IMR-90 (cell line): ENCODE results near the gene TF. TPM values are rescaled to one million over a fixed set of nuclear protein-coding genes. Genes with fewer than 3 reads are reported as not detected.

Experiments used
- ATAC-seq: fragments of 200-7000 bp; cut with Tn5 transposase; 2 replicates; pipeline ENCODE4 v1.9.1; 2020; ENCODE audit warnings: low read depth, mild to moderate bottlenecking, moderate library complexity
- BruUV-seq: library from RNA; stranded (reverse); fragments of 400-500 nt; replicated peaks from 2 replicates; lab custom pipeline; 2021; lab: Mats Ljungman, UMichigan
- CTCF ChIA-PET: fragments of 300-600 bp; formaldehyde crosslinking; extraction: SDS; loops from one replicate; lab custom pipeline; 2021; ENCODE audit warnings: antibody characterized with exemption; lab: Yijun Ruan, JAX
- POLR2A ChIA-PET: fragments of 300-600 bp; sonication (Branson Sonifier 250); formaldehyde crosslinking; loops from one replicate; lab custom pipeline; 2022; ENCODE audit warnings: antibody characterized with exemption; ENCODE audit not compliant: unreplicated experiment; lab: Charles Lee
- DNase-seq: peaks from one replicate; pipeline ENCODE4 v3.0.0; 2013
- H2AFZ ChIP-seq: replicated peaks from 2 replicates; pipeline ENCODE3; 2013; ENCODE audit warnings: low read length, mild to moderate bottlenecking; ENCODE audit not compliant: poor library complexity
- H2AK5ac ChIP-seq: 2 replicates; pipeline ENCODE4 v1.6.1; 2013; ENCODE audit warnings: low read depth, low read length, inconsistent platforms
- H2AK9ac ChIP-seq: replicated peaks from 2 replicates; pipeline ENCODE3; 2013; ENCODE audit warnings: mild to moderate bottlenecking, low read depth, low read length, moderate library complexity; ENCODE audit not compliant: poor library complexity
- H2BK120ac ChIP-seq: 2 replicates; pipeline ENCODE4 v1.6.1; 2013; ENCODE audit warnings: low read depth, low read length, inconsistent platforms
- H2BK15ac ChIP-seq: 3 replicates; pipeline ENCODE4 v1.6.1; 2013; ENCODE audit warnings: low read depth, low read length, inconsistent platforms
- H2BK20ac ChIP-seq: 2 replicates; pipeline ENCODE4 v1.6.1; 2013; ENCODE audit warnings: low read depth, mild to moderate bottlenecking, inconsistent platforms, low read length, moderate library complexity
- H2BK5ac ChIP-seq: 2 replicates; pipeline ENCODE4 v1.6.1; 2013; ENCODE audit warnings: mild to moderate bottlenecking, low read depth, low read length, inconsistent platforms; ENCODE audit not compliant: poor library complexity, severe bottlenecking
- H3K14ac ChIP-seq: replicated peaks from 2 replicates; pipeline ENCODE4 v1.6.1; 2013; ENCODE audit warnings: low read depth, low read length, inconsistent platforms
- H3K18ac ChIP-seq: 2 replicates; pipeline ENCODE4 v1.6.1; 2013; ENCODE audit warnings: low read depth, low read length, control low read depth
- H3K23ac ChIP-seq: 2 replicates; pipeline ENCODE4 v1.6.1; 2013; ENCODE audit warnings: low read depth, low read length, inconsistent platforms
- H3K27ac ChIP-seq: 2 replicates; pipeline ENCODE4 v1.5.1; 2013; ENCODE audit warnings: mild to moderate bottlenecking, control low read depth, low read length; ENCODE audit not compliant: insufficient read depth
- H3K27me3 ChIP-seq: 2 replicates; pipeline ENCODE4 v1.6.1; 2013; ENCODE audit warnings: low read length; ENCODE audit not compliant: control insufficient read depth, insufficient read depth
- H3K36me3 ChIP-seq: 2 replicates; pipeline ENCODE4 v1.6.1; 2013; ENCODE audit warnings: low read length, mixed read lengths; ENCODE audit not compliant: control insufficient read depth, insufficient read depth
- H3K4ac ChIP-seq: 2 replicates; pipeline ENCODE4 v1.6.1; 2013; ENCODE audit warnings: low read depth, low read length, inconsistent platforms
- H3K4me1 ChIP-seq: 2 replicates; pipeline ENCODE4 v1.6.1; 2013; ENCODE audit warnings: low read length, mixed read lengths; ENCODE audit not compliant: control insufficient read depth, insufficient read depth
- H3K4me2 ChIP-seq: 2 replicates; pipeline ENCODE4 v1.6.1; 2013; ENCODE audit warnings: low read depth, mild to moderate bottlenecking, control low read depth, low read length, moderate library complexity
- H3K4me3 ChIP-seq: 2 replicates; pipeline ENCODE4 v1.5.1; 2013; ENCODE audit warnings: low read depth, mild to moderate bottlenecking, control low read depth, low read length, moderate library complexity; ENCODE audit not compliant: insufficient read depth
- H3K56ac ChIP-seq: 2 replicates; pipeline ENCODE4 v1.6.1; 2013; ENCODE audit warnings: low read length, inconsistent platforms; ENCODE audit not compliant: insufficient read depth; ENCODE audit errors: extremely low read depth
- H3K79me1 ChIP-seq, 2 experiments: 2 replicates each; pipeline ENCODE4 v1.6.1; 2013; ENCODE audit warnings: low read length in 2 of 2, inconsistent platforms in 1 of 2, low read depth in 1 of 2
- H3K9ac ChIP-seq: 2 replicates; pipeline ENCODE4 v1.6.1; 2013; ENCODE audit warnings: low read depth, low read length, control low read depth
- H3K9me1 ChIP-seq: 2 replicates; pipeline ENCODE4 v1.6.1; 2013; ENCODE audit warnings: low read length, inconsistent platforms; ENCODE audit not compliant: insufficient read depth
- H3K9me3 ChIP-seq: 2 replicates; pipeline ENCODE4 v1.6.1; 2013; ENCODE audit warnings: low read length; ENCODE audit not compliant: control insufficient read depth, insufficient read depth
- H4K20me1 ChIP-seq: 2 replicates; pipeline ENCODE4 v1.6.1; 2013; ENCODE audit warnings: low read length, inconsistent platforms; ENCODE audit not compliant: insufficient read depth
- H4K5ac ChIP-seq: 2 replicates; pipeline ENCODE4 v1.6.1; 2013; ENCODE audit warnings: mild to moderate bottlenecking, low read depth, low read length, control low read depth
- H4K8ac ChIP-seq, 2 experiments: 2 replicates each; pipeline ENCODE4 v1.6.1; 2013; ENCODE audit warnings: low read depth in 2 of 2, low read length in 2 of 2, control low read depth in 1 of 2, inconsistent platforms in 1 of 2
- H4K91ac ChIP-seq: 2 replicates; pipeline ENCODE4 v1.6.1; 2013; ENCODE audit warnings: low read depth, low read length, inconsistent platforms; ENCODE audit not compliant: insufficient read depth
- MXI1 ChIP-seq: IDR thresholded peaks from 2 replicates; pipeline ENCODE4 v1.6.1; 2012; ENCODE audit warnings: low read depth, mild to moderate bottlenecking, low read length, moderate library complexity, borderline replicate concordance
- RFX5 ChIP-seq: IDR thresholded peaks from 2 replicates; pipeline ENCODE4 v1.8.0; 2012; ENCODE audit warnings: low read depth, mild to moderate bottlenecking, low read length, moderate library complexity
- dilution Hi-C: fragments of 300-500 bp; cut with HindIII; formaldehyde crosslinking; loops from one replicate; pipeline ENCODE4 v1.14.3; 2018; ENCODE audit warnings: low sequenced_read_pairs; ENCODE audit not compliant: unreplicated experiment
- in situ Hi-C: fragments of 300-500 bp; cut with MboI; formaldehyde crosslinking; loops from 3 replicates; pipeline ENCODE4 v1.14.3; 2019; ENCODE audit warnings: low sequenced_read_pairs, inconsistent platforms, mixed read lengths
- intact Hi-C: fragments of 100-400 bp; cut with micrococcal nuclease; formaldehyde crosslinking; loops from 2 replicates; pipeline ENCODE4 v1.10.0; 2022
- polyA plus RNA-seq, 3 experiments: library from polyadenylated mRNA; depleted of rRNA; stranded (reverse); fragments of >200 nt; gene quantifications; 2 replicates each; pipeline ENCODE4 v1.2.3, GENCODE V29; 2012; ENCODE audit warnings: low replicate concordance in 1 of 3
- total RNA-seq: library from RNA; depleted of rRNA; stranded (reverse); fragments of >200 nt; gene quantifications from 2 replicates; pipeline ENCODE4 v1.2.3, GENCODE V29; 2012

The TF gene
- total and polyA plus RNA-seq, 2 of the 4 experiments (the other 2 are of a cell fraction): 0.07 TPM; not detected in 1

- dilution Hi-C loops (no loop called here), intact Hi-C loops (no loop called here), in situ Hi-C loops (no loop called here)
- Histone ChIP-seq H4K91ac (no peak overlapping the region), H2BK20ac (no peak overlapping the region), H3K4ac (no peak overlapping the region), H4K20me1 (no peaks in the 10 kb centered on the region), H4K8ac (no peak overlapping the region), H3K23ac (no peak overlapping the region), H3K56ac (no peak overlapping the region), H3K18ac (no peak overlapping the region), H3K79me1 (no peaks in the 10 kb centered on the region), H3K4me1 (no peaks in the 10 kb centered on the region), H2AK9ac (no peak overlapping the region), H4K5ac (no peak overlapping the region), H3K27me3 (peaks cover 12% of the 10 kb centered on the region), H3K27ac (no peak overlapping the region), H3K14ac (no peak overlapping the region), H3K36me3 (no peaks in the 10 kb centered on the region), H2AFZ (no peak overlapping the region), H2AK5ac (no peak overlapping the region), H2BK15ac (no peak overlapping the region), H3K9ac (no peak overlapping the region), H3K4me3 (no peak overlapping the region), H2BK5ac (no peak overlapping the region), H3K9me3 (0 out of 2 replicates have a peak, but pooled peaks cover 1% of the 10 kb centered on the region), H3K9me1 (no peaks in the 10 kb centered on the region), H3K4me2 (no peak overlapping the region), H2BK120ac (no peak overlapping the region)
- DNase-seq: no peak
- BruUV-seq: no TSS peak
- no peak for ATAC-seq
- ChIA-PET POLR2A (no interaction called here), CTCF (no interaction called here)
- TF ChIP-seq RFX5 (no peak), MXI1 (no peak)
These were observed 35.4 kb downstream of the TF start for GRCh38 chr3:133781570-133781969.
